Measurements from ENCODE around the gene CD27. TPM values are rescaled to one million over a fixed set of nuclear protein-coding genes. Genes with fewer than 3 reads are reported as not detected.
"Not testable (repeated sequence)": the region's sequence is repeated elsewhere in the genome, so short reads cannot be mapped to it uniquely, and the experiment has no call there.

Gene CD27
- total RNA-seq, 2 experiments from 2014 or later: 18.0 to 48.3 TPM

DNA sequence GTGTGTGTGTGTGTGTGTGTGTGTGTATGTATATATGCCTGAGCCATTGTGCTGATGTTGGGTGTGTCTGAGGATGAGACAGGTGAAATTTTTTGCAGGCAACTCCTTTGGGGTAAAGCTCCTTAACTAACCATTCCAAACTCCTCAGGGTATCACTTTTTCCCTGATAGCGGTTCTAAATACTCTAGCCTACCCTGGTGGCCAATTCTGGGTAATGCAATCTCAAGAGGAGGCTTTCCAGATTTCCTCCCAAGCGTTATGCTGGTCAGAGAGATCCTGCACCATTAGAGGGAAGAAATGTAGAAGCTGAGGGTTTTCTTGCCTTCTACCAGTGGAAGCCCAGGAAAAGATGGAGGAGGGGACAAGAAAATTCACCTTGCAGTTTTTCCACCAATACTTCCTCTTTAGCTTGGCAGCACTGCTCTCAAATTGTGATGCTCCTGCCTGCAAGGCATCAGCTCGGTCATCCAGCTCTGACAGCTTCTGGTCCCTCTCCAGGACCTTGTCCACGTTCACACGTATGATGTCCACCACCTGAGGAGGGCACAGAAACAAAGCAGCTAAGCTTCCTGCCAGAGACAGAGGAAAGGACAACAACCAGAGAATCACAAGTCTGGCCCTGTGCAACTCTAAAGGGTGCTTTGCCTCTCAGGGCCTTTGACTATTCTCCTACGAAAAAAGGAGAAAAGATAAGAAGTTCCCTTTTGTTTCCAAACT lies 20.9 kb downstream of the CD27 start:
- Histone ChIP-seq H3K4me2 (ENCODE audit: low read length) (no peak overlapping the region), H3K79me2 (ENCODE audit: insufficient read depth, low read depth, low read length) (peaks cover 25% of the 10 kb centered on the region), H3K9me2 (ENCODE audit: insufficient read depth, low read length) (no peaks in the 10 kb centered on the region), H3K9me3 (ENCODE audit: low read length) (0 out of 2 replicates have a peak, but pooled peaks cover 5% of the 10 kb centered on the region), H2AFZ (ENCODE audit: low read length) (no peak overlapping the region), H3K27ac (ENCODE audit: low read depth, low read length, poor library complexity, severe bottlenecking) (peak overlapping the region; percentile 18), H4K20me1 (ENCODE audit: insufficient read depth, low read length) (peaks cover 16% of the 10 kb centered on the region; the same call in 1 of the 2 replicates), H3K36me3 (ENCODE audit: insufficient read depth, low read length) (peaks cover 84% of the 10 kb centered on the region), H3K4me1 (ENCODE audit: insufficient read depth, low read length, poor library complexity, severe bottlenecking) (peaks cover 66% of the 10 kb centered on the region), H3K4me3 (ENCODE audit: low read depth, low read length, poor library complexity, severe bottlenecking) (no peak overlapping the region)
- ChIA-PET CTCF (ENCODE audit: unreplicated experiment) (interaction anchor here (0.6 to 1.9 kb wide), 5 partner anchors 14 to 137 kb away, joined by 3 to 34 read pairs (median 4); no protein-coding TSS in a partner anchor), POLR2A (interaction anchor here (0.6 to 2.2 kb wide), 12 partner anchors 15 to 98 kb away, joined by 3 to 19 read pairs (median 4); partner anchors contain the start of genes CD27 and TAPBPL)
- TF ChIP-seq, protein P1, sequence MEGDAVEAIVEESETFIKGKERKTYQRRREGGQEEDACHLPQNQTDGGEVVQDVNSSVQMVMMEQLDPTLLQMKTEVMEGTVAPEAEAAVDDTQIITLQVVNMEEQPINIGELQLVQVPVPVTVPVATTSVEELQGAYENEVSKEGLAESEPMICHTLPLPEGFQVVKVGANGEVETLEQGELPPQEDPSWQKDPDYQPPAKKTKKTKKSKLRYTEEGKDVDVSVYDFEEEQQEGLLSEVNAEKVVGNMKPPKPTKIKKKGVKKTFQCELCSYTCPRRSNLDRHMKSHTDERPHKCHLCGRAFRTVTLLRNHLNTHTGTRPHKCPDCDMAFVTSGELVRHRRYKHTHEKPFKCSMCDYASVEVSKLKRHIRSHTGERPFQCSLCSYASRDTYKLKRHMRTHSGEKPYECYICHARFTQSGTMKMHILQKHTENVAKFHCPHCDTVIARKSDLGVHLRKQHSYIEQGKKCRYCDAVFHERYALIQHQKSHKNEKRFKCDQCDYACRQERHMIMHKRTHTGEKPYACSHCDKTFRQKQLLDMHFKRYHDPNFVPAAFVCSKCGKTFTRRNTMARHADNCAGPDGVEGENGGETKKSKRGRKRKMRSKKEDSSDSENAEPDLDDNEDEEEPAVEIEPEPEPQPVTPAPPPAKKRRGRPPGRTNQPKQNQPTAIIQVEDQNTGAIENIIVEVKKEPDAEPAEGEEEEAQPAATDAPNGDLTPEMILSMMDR (conservative IDR thresholded peaks at IDR 0.05; ENCODE audit: low read length): peak; percentile 94
- no peak for TF ChIP-seq EZH2phosphoT487 (IDR thresholded peaks at IDR 0.05; ENCODE audit: borderline replicate concordance, low read depth, low read length)
- intact Hi-C loops (cut with micrococcal nuclease; ENCODE audit: unreplicated experiment): loop anchor here (1.0 to 5.0 kb wide), 3 partner anchors 34 to 128 kb away; no protein-coding TSS in a partner anchor
- peak; percentile 68 for DNase-seq (ENCODE audit: low spot score)
- no TSS peak for BruUV-seq (replicated peaks)

DNA sequence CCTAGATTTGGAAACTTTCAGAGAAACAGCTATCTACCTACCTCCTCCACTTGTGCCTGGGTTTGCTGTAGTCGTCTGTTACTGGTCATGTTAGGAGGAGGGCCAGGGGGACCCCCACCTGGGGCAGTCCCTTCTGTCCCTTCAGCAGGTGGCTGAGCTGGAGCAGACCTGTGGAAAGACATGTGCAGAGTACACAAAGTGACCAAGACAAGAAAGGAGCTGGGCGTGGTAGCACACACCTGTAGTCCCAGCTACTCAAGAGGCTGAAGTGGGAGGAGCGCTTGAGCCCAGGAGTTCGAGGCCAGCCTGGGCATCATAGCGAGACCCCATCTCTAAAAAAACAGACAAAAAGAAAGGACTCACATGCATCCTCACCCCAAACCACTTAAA lies 21.4 kb downstream of the CD27 start:
- H2AFZ ChIP-seq (ENCODE audit: low read length): no peak overlapping the region
- no peaks in the 10 kb centered on the region for H3K9me2 ChIP-seq (ENCODE audit: insufficient read depth, low read length)
- H3K4me3 ChIP-seq (ENCODE audit: low read depth, low read length, poor library complexity, severe bottlenecking): no peak overlapping the region
- H3K9me3 ChIP-seq (ENCODE audit: low read length): 0 out of 2 replicates have a peak, but pooled peaks cover 5% of the 10 kb centered on the region
- H3K4me2 ChIP-seq (ENCODE audit: low read length): no peak overlapping the region
- H3K4me1 ChIP-seq (ENCODE audit: insufficient read depth, low read length, poor library complexity, severe bottlenecking): peaks cover 63% of the 10 kb centered on the region
- CTCF ChIA-PET (ENCODE audit: unreplicated experiment): interaction anchor here (1.3 to 1.9 kb wide), 2 partner anchors 42 to 131 kb away, joined by 4 to 34 read pairs; no protein-coding TSS in a partner anchor
- TF ChIP-seq, protein P1 (conservative IDR thresholded peaks at IDR 0.05; ENCODE audit: low read length): no peak
- no peak for TF ChIP-seq EZH2phosphoT487 (IDR thresholded peaks at IDR 0.05; ENCODE audit: borderline replicate concordance, low read depth, low read length)
- peaks cover 16% of the 10 kb centered on the region; the same call in 1 of the 2 replicates for H4K20me1 ChIP-seq (ENCODE audit: insufficient read depth, low read length)
- no peak for DNase-seq (ENCODE audit: low spot score)
- intact Hi-C loops (cut with micrococcal nuclease; ENCODE audit: unreplicated experiment): loop anchor here (5.0 kb wide), 1 partner anchor 129 kb away; no protein-coding TSS in a partner anchor
- H3K36me3 ChIP-seq (ENCODE audit: insufficient read depth, low read length): peaks cover 78% of the 10 kb centered on the region
- POLR2A ChIA-PET: interaction anchor here (1.0 to 2.2 kb wide), 8 partner anchors 15 to 88 kb away, joined by 3 to 19 read pairs (median 6); partner anchors contain the start of genes CD27 and TAPBPL
- H3K79me2 ChIP-seq (ENCODE audit: insufficient read depth, low read depth, low read length): peaks cover 25% of the 10 kb centered on the region
- peak overlapping the region; percentile 18 for H3K27ac ChIP-seq (ENCODE audit: low read depth, low read length, poor library complexity, severe bottlenecking)
- no TSS peak for BruUV-seq (replicated peaks)

DNA sequence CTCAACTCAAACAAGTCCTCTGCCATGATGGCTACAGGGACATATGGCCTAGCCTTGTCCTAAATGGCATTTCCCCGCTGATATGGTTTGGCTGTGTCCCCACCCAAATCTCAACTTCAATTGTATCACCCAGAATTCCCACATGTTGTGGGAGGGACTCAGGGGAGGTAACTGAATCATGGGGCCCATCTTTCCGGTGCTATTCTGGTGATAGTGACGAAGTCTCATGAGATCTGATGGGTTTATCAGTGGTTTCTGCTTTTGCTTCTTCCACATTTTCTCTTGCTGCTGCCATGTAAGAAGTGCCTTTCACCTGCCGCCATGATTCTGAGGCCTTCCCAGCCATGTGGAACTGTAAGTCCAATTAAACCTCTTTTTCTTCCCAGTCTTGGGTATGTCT lies 22.0 kb downstream of the CD27 start:
- BruUV-seq (replicated peaks); H3K9me3 ChIP-seq (ENCODE audit: low read length); DNase-seq (ENCODE audit: low spot score); H2AFZ ChIP-seq (ENCODE audit: low read length); CTCF ChIA-PET (ENCODE audit: unreplicated experiment); H3K9me2 ChIP-seq (ENCODE audit: insufficient read depth, low read length); H3K4me2 ChIP-seq (ENCODE audit: low read length); H3K4me3 ChIP-seq (ENCODE audit: low read depth, low read length, poor library complexity, severe bottlenecking); H3K27ac ChIP-seq (ENCODE audit: low read depth, low read length, poor library complexity, severe bottlenecking): not testable (repeated sequence)
- intact Hi-C loops (cut with micrococcal nuclease; ENCODE audit: unreplicated experiment): loop anchor here (5.0 kb wide), 1 partner anchor 129 kb away; no protein-coding TSS in a partner anchor
- POLR2A ChIA-PET: interaction anchor here (2.2 kb wide), 1 partner anchor 23 kb away, joined by 10 read pairs; the partner anchor contains the start of gene CD27
- Histone ChIP-seq H3K4me1 (ENCODE audit: insufficient read depth, low read length, poor library complexity, severe bottlenecking) (peaks cover 61% of the 10 kb centered on the region), H3K79me2 (ENCODE audit: insufficient read depth, low read depth, low read length) (peaks cover 25% of the 10 kb centered on the region), H4K20me1 (ENCODE audit: insufficient read depth, low read length) (peaks cover 16% of the 10 kb centered on the region; the same call in 1 of the 2 replicates), H3K36me3 (ENCODE audit: insufficient read depth, low read length) (peaks cover 73% of the 10 kb centered on the region)

DNA sequence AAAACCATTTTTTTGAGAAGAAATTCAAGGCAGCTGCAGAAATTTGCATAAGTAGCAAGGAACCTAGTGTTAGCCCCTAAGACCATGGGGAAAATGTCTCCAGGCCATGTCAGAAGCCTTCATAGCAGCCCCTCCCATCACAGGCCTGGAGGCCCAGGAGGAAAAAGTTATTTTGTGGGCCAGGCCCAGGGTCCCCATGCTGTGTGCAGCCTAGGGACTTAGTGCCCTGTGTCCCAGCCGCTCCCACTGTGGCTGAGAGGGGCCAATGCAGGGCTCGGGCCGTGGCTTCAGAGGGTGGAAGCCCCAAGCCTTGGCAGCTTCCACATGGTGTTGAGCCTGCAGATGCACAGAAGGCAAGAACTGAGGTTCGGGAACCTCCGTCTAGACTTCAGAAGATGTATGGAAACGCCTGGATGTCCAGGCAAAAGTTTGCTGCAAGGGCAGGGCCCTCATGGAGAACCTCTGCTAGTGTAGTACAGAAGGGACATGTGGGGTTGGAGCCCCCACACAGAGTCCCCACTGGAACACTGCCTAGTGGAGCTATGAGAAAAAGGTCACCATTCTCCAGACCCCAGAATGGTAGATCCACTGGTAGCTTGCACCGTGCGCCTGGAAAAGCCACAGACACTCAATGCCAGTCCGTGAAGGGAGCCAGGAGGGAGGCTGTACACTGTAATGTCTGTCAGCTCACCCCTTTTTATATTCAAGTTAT lies 23.0 kb downstream of the CD27 start:
- H3K9me3 ChIP-seq (ENCODE audit: low read length); CTCF ChIA-PET (ENCODE audit: unreplicated experiment); BruUV-seq (replicated peaks); H3K27ac ChIP-seq (ENCODE audit: low read depth, low read length, poor library complexity, severe bottlenecking); H3K9me2 ChIP-seq (ENCODE audit: insufficient read depth, low read length); DNase-seq (ENCODE audit: low spot score); H2AFZ ChIP-seq (ENCODE audit: low read length): not testable (repeated sequence)
- POLR2A ChIA-PET: interaction anchor here (3.8 kb wide), 1 partner anchor 41 kb away, joined by 27 read pairs; no protein-coding TSS in a partner anchor
- Histone ChIP-seq H3K79me2 (ENCODE audit: insufficient read depth, low read depth, low read length) (peaks cover 25% of the 10 kb centered on the region), H3K4me1 (ENCODE audit: insufficient read depth, low read length, poor library complexity, severe bottlenecking) (peaks cover 51% of the 10 kb centered on the region), H3K4me2 (ENCODE audit: low read length) (peak overlapping the region; percentile 98), H4K20me1 (ENCODE audit: insufficient read depth, low read length) (peaks cover 16% of the 10 kb centered on the region; the same call in 1 of the 2 replicates), H3K36me3 (ENCODE audit: insufficient read depth, low read length) (peaks cover 66% of the 10 kb centered on the region), H3K4me3 (ENCODE audit: low read depth, low read length, poor library complexity, severe bottlenecking) (peak overlapping the region; percentile 86)
- intact Hi-C loops (cut with micrococcal nuclease; ENCODE audit: unreplicated experiment): loop anchor here (5.0 kb wide), 1 partner anchor 130 kb away; no protein-coding TSS in a partner anchor

Measured in OCI-LY7 (cell line).